SHP77 (cell line): ENCODE measurements around the gene FOLR1.
"Not testable (repeated sequence)": the region's sequence is repeated elsewhere in the genome, so short reads cannot be mapped to it uniquely, and the experiment has no call there.

ENCODE experiments used
- DNase-seq, 2 experiments: peaks; one replicate each; lab custom pipeline; 2025; lab: John Stamatoyannopoulos, UW

Gene FOLR1

GRCh38 chr11:72191961-72192381 lies at the start of gene FOLR1:
Gene FOLR1, plus strand, starts transcription at chr11:72192140. Its CDS starts 34 bp downstream, at chr11:72192174.
- DNase-seq, result no peak

- not testable (repeated sequence) for DNase-seq
Measured at GRCh38 chr11:72142543-72142942, 49.4 kb upstream of the FOLR1 start.

- DNase-seq, result no peak
Measured at GRCh38 chr11:72144807-72145565, 47.0 kb upstream of the FOLR1 start.

- no peak for DNase-seq
Measured at GRCh38 chr11:72146625-72147024, 45.3 kb upstream of the FOLR1 start.

GRCh38 chr11:72150882-72151281 lies 41.1 kb upstream of the FOLR1 start:
- no peak for DNase-seq

GRCh38 chr11:72153874-72154273 lies 38.1 kb upstream of the FOLR1 start:
- not testable (repeated sequence) for DNase-seq

- DNase-seq, result no peak
Measured at GRCh38 chr11:72154816-72155215, 37.1 kb upstream of the FOLR1 start.

GRCh38 chr11:72155751-72156150 lies 36.2 kb upstream of the FOLR1 start:
- DNase-seq, result no peak

GRCh38 chr11:72157131-72157530 lies 34.8 kb upstream of the FOLR1 start:
- DNase-seq, result no peak

GRCh38 chr11:72160319-72160718 lies 31.6 kb upstream of the FOLR1 start:
- no peak for DNase-seq

GRCh38 chr11:72162891-72163492 lies 28.9 kb upstream of the FOLR1 start:
- peak in 1 of 2 experiments; percentile 15 for DNase-seq

- DNase-seq, result not testable (repeated sequence)
Measured at GRCh38 chr11:72164187-72164586, 27.8 kb upstream of the FOLR1 start.

- not testable (repeated sequence) for DNase-seq
Measured at GRCh38 chr11:72169046-72169555, 22.8 kb upstream of the FOLR1 start.

GRCh38 chr11:72169754-72170153 lies 22.2 kb upstream of the FOLR1 start:
- not testable (repeated sequence) for DNase-seq

GRCh38 chr11:72172043-72172442 lies 19.9 kb upstream of the FOLR1 start:
- not testable (repeated sequence) for DNase-seq

- DNase-seq, result no peak
Measured at GRCh38 chr11:72173291-72173690, 18.6 kb upstream of the FOLR1 start.

- DNase-seq, result no peak
Measured at GRCh38 chr11:72174302-72175070, 17.5 kb upstream of the FOLR1 start.

- DNase-seq, result no peak
Measured at GRCh38 chr11:72177656-72178055, 14.3 kb upstream of the FOLR1 start.

- no peak for DNase-seq
Measured at GRCh38 chr11:72179049-72179803, 12.7 kb upstream of the FOLR1 start.

GRCh38 chr11:72179804-72180396 lies 12.0 kb upstream of the FOLR1 start:
- DNase-seq, result no peak

- DNase-seq, result not testable (repeated sequence)
Measured at GRCh38 chr11:72180892-72181552, 10.9 kb upstream of the FOLR1 start.
